Fibroblast of peridontal ligament (primary cell): Measurements from ENCODE around the gene COG1.

ENCODE experiments used
- DNase-seq: peaks from one replicate; pipeline ENCODE4 v3.0.0-alpha.2; 2010; ENCODE audit errors: extremely low read depth

COG1 gene

GRCh38 chr17:73199751-73200317 is 7.0 kb downstream of the COG1 start:
- DNase-seq: no peak

- no peak for DNase-seq
Observed at GRCh38 chr17:73200476-73200875, 7.6 kb downstream of the COG1 start.

GRCh38 chr17:73201215-73202069 is 8.6 kb downstream of the COG1 start:
- DNase-seq: no peak

GRCh38 chr17:73203135-73203787 is 10.4 kb downstream of the COG1 start:
- DNase-seq: no peak

- no peak for DNase-seq
Observed at GRCh38 chr17:73203788-73204479, 11.1 kb downstream of the COG1 start.

- no peak for DNase-seq
Observed at GRCh38 chr17:73205459-73205961, 12.7 kb downstream of the COG1 start.

- no peak for DNase-seq
Observed at GRCh38 chr17:73208139-73208827, 15.4 kb downstream of the COG1 start.

- DNase-seq: no peak
Observed at GRCh38 chr17:73209436-73209835, 16.6 kb downstream of the COG1 start.

GRCh38 chr17:73210002-73210678 is 17.3 kb downstream of the COG1 start:
- no peak for DNase-seq

GRCh38 chr17:73211745-73212144 is 18.9 kb downstream of the COG1 start:
- DNase-seq: no peak

GRCh38 chr17:73214008-73214407 is 21.2 kb downstream of the COG1 start:
- DNase-seq: no peak

- DNase-seq: no peak
Observed at GRCh38 chr17:73214851-73215250, 22.0 kb downstream of the COG1 start.

- no peak for DNase-seq
Observed at GRCh38 chr17:73215447-73215846, 22.6 kb downstream of the COG1 start.

- no peak for DNase-seq
Observed at GRCh38 chr17:73223626-73224230, 30.9 kb downstream of the COG1 start.

- no peak for DNase-seq
Observed at GRCh38 chr17:73224237-73224636, 31.4 kb downstream of the COG1 start.

GRCh38 chr17:73224663-73225305 is 31.9 kb downstream of the COG1 start:
- DNase-seq: no peak

- DNase-seq: peak; percentile 41
Observed at GRCh38 chr17:73226556-73227172, 33.8 kb downstream of the COG1 start.

- DNase-seq: no peak
Observed at GRCh38 chr17:73227379-73227778, 34.5 kb downstream of the COG1 start.

- DNase-seq: no peak
Observed at GRCh38 chr17:73227944-73228343, 35.1 kb downstream of the COG1 start.
